ENCODE data around the gene SLC16A2.

DNA sequence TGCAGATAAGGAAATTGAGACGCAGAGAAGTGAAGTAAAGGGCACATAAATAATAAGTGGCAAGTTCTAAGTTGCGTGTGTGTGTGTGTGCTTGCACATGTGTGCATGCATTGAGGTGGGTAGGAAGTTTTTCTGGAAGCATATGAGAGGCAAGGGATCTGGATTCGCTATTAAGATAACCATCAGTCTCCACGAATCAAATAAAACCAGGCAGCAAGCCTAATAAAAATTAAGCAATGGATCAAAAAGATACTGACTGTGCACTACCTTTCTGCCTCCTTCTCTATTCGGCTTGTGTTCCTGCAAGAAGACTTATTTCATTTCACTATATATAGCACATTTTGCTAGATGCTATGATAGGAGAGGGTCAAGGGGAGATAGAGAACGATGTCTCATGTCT lies 23.8 kb downstream of the SLC16A2 start:
- no peak for TF ChIP-seq EZH2phosphoT487 (IDR thresholded peaks at IDR 0.05; ENCODE audit: borderline replicate concordance, low read depth)
- TF ChIP-seq, protein P1, sequence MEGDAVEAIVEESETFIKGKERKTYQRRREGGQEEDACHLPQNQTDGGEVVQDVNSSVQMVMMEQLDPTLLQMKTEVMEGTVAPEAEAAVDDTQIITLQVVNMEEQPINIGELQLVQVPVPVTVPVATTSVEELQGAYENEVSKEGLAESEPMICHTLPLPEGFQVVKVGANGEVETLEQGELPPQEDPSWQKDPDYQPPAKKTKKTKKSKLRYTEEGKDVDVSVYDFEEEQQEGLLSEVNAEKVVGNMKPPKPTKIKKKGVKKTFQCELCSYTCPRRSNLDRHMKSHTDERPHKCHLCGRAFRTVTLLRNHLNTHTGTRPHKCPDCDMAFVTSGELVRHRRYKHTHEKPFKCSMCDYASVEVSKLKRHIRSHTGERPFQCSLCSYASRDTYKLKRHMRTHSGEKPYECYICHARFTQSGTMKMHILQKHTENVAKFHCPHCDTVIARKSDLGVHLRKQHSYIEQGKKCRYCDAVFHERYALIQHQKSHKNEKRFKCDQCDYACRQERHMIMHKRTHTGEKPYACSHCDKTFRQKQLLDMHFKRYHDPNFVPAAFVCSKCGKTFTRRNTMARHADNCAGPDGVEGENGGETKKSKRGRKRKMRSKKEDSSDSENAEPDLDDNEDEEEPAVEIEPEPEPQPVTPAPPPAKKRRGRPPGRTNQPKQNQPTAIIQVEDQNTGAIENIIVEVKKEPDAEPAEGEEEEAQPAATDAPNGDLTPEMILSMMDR (IDR thresholded peaks at IDR 0.05): no peak
- TF ChIP-seq TCF12 (IDR thresholded peaks at IDR 0.05): no peak
- TF ChIP-seq POLR2AphosphoS5 (IDR thresholded peaks at IDR 0.05; ENCODE audit: low read depth, low read length): no peak
- no peak for TF ChIP-seq TAF1 (IDR thresholded peaks at IDR 0.05; ENCODE audit: borderline replicate concordance, low read depth, low read length)
- no peak for TF ChIP-seq SIN3A (IDR thresholded peaks at IDR 0.05; ENCODE audit: borderline replicate concordance, low read depth, low read length)
- no peak for TF ChIP-seq RAD21 (IDR thresholded peaks at IDR 0.05; ENCODE audit: low read length)
- no peak for TF ChIP-seq CHD2 (IDR thresholded peaks at IDR 0.05; ENCODE audit: low read length, partially characterized antibody)
- TF ChIP-seq JUND (IDR thresholded peaks at IDR 0.05): no peak
- TF ChIP-seq RFX5 (IDR thresholded peaks at IDR 0.05; ENCODE audit: low read length): no peak
- TF ChIP-seq, protein P2, sequence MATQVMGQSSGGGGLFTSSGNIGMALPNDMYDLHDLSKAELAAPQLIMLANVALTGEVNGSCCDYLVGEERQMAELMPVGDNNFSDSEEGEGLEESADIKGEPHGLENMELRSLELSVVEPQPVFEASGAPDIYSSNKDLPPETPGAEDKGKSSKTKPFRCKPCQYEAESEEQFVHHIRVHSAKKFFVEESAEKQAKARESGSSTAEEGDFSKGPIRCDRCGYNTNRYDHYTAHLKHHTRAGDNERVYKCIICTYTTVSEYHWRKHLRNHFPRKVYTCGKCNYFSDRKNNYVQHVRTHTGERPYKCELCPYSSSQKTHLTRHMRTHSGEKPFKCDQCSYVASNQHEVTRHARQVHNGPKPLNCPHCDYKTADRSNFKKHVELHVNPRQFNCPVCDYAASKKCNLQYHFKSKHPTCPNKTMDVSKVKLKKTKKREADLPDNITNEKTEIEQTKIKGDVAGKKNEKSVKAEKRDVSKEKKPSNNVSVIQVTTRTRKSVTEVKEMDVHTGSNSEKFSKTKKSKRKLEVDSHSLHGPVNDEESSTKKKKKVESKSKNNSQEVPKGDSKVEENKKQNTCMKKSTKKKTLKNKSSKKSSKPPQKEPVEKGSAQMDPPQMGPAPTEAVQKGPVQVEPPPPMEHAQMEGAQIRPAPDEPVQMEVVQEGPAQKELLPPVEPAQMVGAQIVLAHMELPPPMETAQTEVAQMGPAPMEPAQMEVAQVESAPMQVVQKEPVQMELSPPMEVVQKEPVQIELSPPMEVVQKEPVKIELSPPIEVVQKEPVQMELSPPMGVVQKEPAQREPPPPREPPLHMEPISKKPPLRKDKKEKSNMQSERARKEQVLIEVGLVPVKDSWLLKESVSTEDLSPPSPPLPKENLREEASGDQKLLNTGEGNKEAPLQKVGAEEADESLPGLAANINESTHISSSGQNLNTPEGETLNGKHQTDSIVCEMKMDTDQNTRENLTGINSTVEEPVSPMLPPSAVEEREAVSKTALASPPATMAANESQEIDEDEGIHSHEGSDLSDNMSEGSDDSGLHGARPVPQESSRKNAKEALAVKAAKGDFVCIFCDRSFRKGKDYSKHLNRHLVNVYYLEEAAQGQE (IDR thresholded peaks at IDR 0.05; ENCODE audit: low read depth, low read length): no peak
- TF ChIP-seq MEF2A (IDR thresholded peaks at IDR 0.05; ENCODE audit: borderline replicate concordance, low read depth): no peak
